ENCODE data around the gene TAB2.
A peak's percentile ranks its signal among the peaks of the same experiment; 100 is the strongest.

TAB2 gene

DNA sequence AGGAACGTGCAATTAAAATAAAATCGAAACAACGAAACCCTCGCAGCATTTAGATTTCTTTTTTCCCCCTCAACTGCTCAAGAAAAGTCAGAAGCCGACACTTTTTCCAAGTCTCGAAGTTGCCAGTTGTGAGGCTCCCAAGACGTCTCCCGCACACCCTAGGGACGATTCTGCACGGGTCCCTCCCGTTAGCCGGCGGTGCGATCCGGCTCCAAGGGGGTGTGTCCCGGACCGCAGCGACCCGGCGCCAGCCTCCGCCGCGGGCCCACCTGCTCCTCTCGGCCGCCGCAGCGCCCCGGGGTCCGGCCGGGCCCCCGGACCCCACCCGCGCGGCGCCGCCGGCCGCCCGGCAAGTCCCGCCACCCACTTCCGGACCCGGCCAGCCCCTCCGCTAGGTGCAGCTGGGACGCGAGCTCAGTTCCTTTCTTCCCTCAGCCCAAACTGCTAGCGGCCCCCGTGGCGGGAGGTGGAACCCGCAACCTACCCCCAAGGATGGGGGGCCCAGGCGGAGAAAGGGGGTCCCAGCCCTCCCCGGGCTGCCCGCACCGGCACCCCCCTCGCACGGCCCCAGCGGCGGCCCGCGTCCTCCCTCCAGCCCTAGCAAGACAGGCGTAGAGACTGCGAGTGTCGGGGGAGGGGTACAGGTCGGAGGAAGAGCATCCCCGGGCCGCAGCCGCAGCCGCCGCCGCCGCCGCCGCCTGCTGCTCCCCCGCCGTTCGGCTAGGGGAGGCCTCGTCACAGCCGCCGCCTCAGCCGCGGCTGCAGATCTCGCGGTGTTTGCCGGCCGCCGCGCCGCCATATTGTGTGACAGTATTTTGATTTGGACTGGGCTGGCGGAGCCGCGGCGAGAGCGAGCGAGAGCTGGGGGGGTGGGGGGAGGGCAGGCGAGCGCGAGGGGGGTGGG lies 520 bp upstream of the TAB2 start:
- H3K27ac ChIP-seq (ENCODE audit: extremely low read depth, low read depth, low read length) = peak overlapping the region; percentile 98
- H3K36me3 ChIP-seq (ENCODE audit: control insufficient read depth in 2 of 2, insufficient read depth in 1 of 2, low read length in 2 of 2) = no peaks in the 10 kb centered on the region
- H3K9me3 ChIP-seq (ENCODE audit: control insufficient read depth, insufficient read depth, low read depth, low read length) = no peaks in the 10 kb centered on the region
- peaks cover 9% of the 10 kb centered on the region for H3K4me1 ChIP-seq (ENCODE audit: control insufficient read depth, insufficient read depth, low read length)
- ChIA-PET POLR2A (interaction anchor here (0.6 to 2.1 kb wide), 10 partner anchors 15 to 251 kb away, joined by 3 to 8 read pairs (median 4); no protein-coding TSS in a partner anchor), CTCF (interaction anchor here (1.0 kb wide), 1 partner anchor 128 kb away, joined by 5 read pairs; no protein-coding TSS in a partner anchor)
- H3K4me3 ChIP-seq (ENCODE audit: low read depth, low read length) = peak overlapping the region; percentile 76
- TF ChIP-seq, protein P1, sequence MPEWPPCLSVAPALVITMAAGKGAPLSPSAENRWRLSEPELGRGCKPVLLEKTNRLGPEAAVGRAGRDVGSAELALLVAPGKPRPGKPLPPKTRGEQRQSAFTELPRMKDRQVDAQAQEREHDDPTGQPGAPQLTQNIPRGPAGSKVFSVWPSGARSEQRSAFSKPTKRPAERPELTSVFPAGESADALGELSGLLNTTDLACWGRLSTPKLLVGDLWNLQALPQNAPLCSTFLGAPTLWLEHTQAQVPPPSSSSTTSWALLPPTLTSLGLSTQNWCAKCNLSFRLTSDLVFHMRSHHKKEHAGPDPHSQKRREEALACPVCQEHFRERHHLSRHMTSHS (tag by site-specific recombination; IDR thresholded peaks at IDR 0.05) = no peak
- TF ChIP-seq PRDM10 (tag by site-specific recombination; IDR thresholded peaks at IDR 0.05) = peak; percentile 92
- TF ChIP-seq REPIN1 (tag by site-specific recombination; IDR thresholded peaks at IDR 0.05; ENCODE audit: low read depth) = no peak
- TF ChIP-seq KLF16 (tag by site-specific recombination; IDR thresholded peaks at IDR 0.05) = peak; percentile 89
- no peak for TF ChIP-seq ZNF132 (tag by site-specific recombination; IDR thresholded peaks at IDR 0.05; ENCODE audit: borderline replicate concordance)
- TF ChIP-seq GLI4 (tag by site-specific recombination; IDR thresholded peaks at IDR 0.05) = 0 out of 2 replicates have a peak, but pooled peaks have one; percentile 34
- TF ChIP-seq, protein P2, sequence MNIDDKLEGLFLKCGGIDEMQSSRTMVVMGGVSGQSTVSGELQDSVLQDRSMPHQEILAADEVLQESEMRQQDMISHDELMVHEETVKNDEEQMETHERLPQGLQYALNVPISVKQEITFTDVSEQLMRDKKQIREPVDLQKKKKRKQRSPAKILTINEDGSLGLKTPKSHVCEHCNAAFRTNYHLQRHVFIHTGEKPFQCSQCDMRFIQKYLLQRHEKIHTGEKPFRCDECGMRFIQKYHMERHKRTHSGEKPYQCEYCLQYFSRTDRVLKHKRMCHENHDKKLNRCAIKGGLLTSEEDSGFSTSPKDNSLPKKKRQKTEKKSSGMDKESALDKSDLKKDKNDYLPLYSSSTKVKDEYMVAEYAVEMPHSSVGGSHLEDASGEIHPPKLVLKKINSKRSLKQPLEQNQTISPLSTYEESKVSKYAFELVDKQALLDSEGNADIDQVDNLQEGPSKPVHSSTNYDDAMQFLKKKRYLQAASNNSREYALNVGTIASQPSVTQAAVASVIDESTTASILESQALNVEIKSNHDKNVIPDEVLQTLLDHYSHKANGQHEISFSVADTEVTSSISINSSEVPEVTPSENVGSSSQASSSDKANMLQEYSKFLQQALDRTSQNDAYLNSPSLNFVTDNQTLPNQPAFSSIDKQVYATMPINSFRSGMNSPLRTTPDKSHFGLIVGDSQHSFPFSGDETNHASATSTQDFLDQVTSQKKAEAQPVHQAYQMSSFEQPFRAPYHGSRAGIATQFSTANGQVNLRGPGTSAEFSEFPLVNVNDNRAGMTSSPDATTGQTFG (tag by site-specific recombination; IDR thresholded peaks at IDR 0.05; ENCODE audit: borderline replicate concordance) = no peak
- TF ChIP-seq ZBTB8A (tag by site-specific recombination; IDR thresholded peaks at IDR 0.05) = peak; percentile 52; the same call in 1 of the 2 replicates
- TF ChIP-seq ZNF555 (tag by site-specific recombination; conservative IDR thresholded peaks at IDR 0.05) = no peak
- no peak for TF ChIP-seq RBAK (tag by site-specific recombination; IDR thresholded peaks at IDR 0.05)
- TF ChIP-seq ZNF112 (tag by site-specific recombination; IDR thresholded peaks at IDR 0.05) = no peak
- no peak for TF ChIP-seq HOXC10 (CRISPR knock-in tag; IDR thresholded peaks at IDR 0.05)
- TF ChIP-seq, protein P3, sequence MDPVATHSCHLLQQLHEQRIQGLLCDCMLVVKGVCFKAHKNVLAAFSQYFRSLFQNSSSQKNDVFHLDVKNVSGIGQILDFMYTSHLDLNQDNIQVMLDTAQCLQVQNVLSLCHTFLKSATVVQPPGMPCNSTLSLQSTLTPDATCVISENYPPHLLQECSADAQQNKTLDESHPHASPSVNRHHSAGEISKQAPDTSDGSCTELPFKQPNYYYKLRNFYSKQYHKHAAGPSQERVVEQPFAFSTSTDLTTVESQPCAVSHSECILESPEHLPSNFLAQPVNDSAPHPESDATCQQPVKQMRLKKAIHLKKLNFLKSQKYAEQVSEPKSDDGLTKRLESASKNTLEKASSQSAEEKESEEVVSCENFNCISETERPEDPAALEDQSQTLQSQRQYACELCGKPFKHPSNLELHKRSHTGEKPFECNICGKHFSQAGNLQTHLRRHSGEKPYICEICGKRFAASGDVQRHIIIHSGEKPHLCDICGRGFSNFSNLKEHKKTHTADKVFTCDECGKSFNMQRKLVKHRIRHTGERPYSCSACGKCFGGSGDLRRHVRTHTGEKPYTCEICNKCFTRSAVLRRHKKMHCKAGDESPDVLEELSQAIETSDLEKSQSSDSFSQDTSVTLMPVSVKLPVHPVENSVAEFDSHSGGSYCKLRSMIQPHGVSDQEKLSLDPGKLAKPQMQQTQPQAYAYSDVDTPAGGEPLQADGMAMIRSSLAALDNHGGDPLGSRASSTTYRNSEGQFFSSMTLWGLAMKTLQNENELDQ (tag by site-specific recombination; IDR thresholded peaks at IDR 0.05; ENCODE audit: low read depth) = no peak
- TF ChIP-seq GLIS1 (tag by site-specific recombination; IDR thresholded peaks at IDR 0.05) = peak; percentile 72
- TF ChIP-seq ZNF548 (tag by site-specific recombination; IDR thresholded peaks at IDR 0.05) = no peak
- TF ChIP-seq ZNF561 (tag by site-specific recombination; IDR thresholded peaks at IDR 0.05; ENCODE audit: borderline replicate concordance) = peak; percentile 31; the same call in 1 of the 2 replicates
- TF ChIP-seq ZBTB17 (tag by site-specific recombination; IDR thresholded peaks at IDR 0.05) = peak; percentile 20; the same call in 1 of the 2 replicates
- peak; percentile 59; the same call in 1 of the 2 replicates for TF ChIP-seq ZBTB7A (tag by site-specific recombination; IDR thresholded peaks at IDR 0.05; ENCODE audit: low read depth)
- TF ChIP-seq, protein P4, sequence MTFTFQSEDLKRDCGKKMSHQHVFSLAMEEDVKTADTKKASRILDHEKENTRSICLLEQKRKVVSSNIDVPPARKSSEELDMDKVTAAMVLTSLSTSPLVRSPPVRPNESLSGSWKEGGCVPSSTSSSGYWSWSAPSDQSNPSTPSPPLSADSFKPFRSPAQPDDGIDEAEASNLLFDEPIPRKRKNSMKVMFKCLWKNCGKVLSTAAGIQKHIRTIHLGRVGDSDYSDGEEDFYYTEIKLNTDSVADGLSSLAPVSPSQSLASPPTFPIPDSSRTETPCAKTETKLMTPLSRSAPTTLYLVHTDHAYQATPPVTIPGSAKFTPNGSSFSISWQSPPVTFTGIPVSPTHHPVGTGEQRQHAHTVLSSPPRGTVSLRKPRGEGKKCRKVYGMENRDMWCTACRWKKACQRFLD (tag by site-specific recombination; IDR thresholded peaks at IDR 0.05) = no peak
- TF ChIP-seq MZF1 (tag by site-specific recombination; IDR thresholded peaks at IDR 0.05; ENCODE audit: borderline replicate concordance) = no peak
- TF ChIP-seq ZNF350 (tag by site-specific recombination; IDR thresholded peaks at IDR 0.05) = no peak
- no peak for TF ChIP-seq ZNF626 (tag by site-specific recombination; IDR thresholded peaks at IDR 0.05)
- no peak for TF ChIP-seq ZNF202 (tag by site-specific recombination; IDR thresholded peaks at IDR 0.05; ENCODE audit: borderline replicate concordance)
- TF ChIP-seq ZSCAN23 (tag by site-specific recombination; IDR thresholded peaks at IDR 0.05) = no peak
- TF ChIP-seq ZNF529 (tag by site-specific recombination; IDR thresholded peaks at IDR 0.05; ENCODE audit: insufficient replicate concordance) = no peak
- no peak for TF ChIP-seq IKZF3 (tag by site-specific recombination; IDR thresholded peaks at IDR 0.05)
- peak; percentile 59 for TF ChIP-seq ZNF10 (tag by site-specific recombination; IDR thresholded peaks at IDR 0.05)
